ENCODE measurements around the gene RPL18. TPM values are rescaled to one million over a fixed set of nuclear protein-coding genes. Genes with fewer than 3 reads are reported as not detected.

RPL18 gene
- total RNA-seq, 1 donor from 2014 or later: 1,853 TPM

- intact Hi-C loops (cut with micrococcal nuclease): no loop called here
- Mint-ChIP-seq H3K9me3 (no peaks in the 10 kb centered on the region), H3K36me3 (ENCODE audit: low read depth) (no peaks in the 10 kb centered on the region), H3K4me1 (ENCODE audit: low read depth) (peaks cover 9% of the 10 kb centered on the region), H3K4me3 (ENCODE audit: low read depth) (no peak overlapping the region), H3K27ac (no peak overlapping the region), H3K27me3 (ENCODE audit: low read depth) (peaks cover 3% of the 10 kb centered on the region)
- DNase-seq (ENCODE audit: low spot score): no peak
Measured at GRCh38 chr19:48654299-48655059, 35.5 kb upstream of the RPL18 start.

GRCh38 chr19:48651683-48652048 lies 32.7 kb upstream of the RPL18 start:
- no peak for DNase-seq (ENCODE audit: low spot score)
- no peaks in the 10 kb centered on the region for H3K27me3 Mint-ChIP-seq (ENCODE audit: low read depth)
- intact Hi-C loops (cut with micrococcal nuclease): no loop called here
- no peak overlapping the region for H3K27ac Mint-ChIP-seq
- no peak overlapping the region for H3K4me3 Mint-ChIP-seq (ENCODE audit: low read depth)
- H3K36me3 Mint-ChIP-seq (ENCODE audit: low read depth): no peaks in the 10 kb centered on the region
- peaks cover 19% of the 10 kb centered on the region for H3K4me1 Mint-ChIP-seq (ENCODE audit: low read depth)
- H3K9me3 Mint-ChIP-seq: no peaks in the 10 kb centered on the region

- H3K27me3 Mint-ChIP-seq (ENCODE audit: low read depth): no peaks in the 10 kb centered on the region
- no peak for DNase-seq (ENCODE audit: low spot score)
- H3K27ac Mint-ChIP-seq: no peak overlapping the region
- H3K36me3 Mint-ChIP-seq (ENCODE audit: low read depth): no peaks in the 10 kb centered on the region
- intact Hi-C loops (cut with micrococcal nuclease): no loop called here
- peaks cover 20% of the 10 kb centered on the region for H3K4me1 Mint-ChIP-seq (ENCODE audit: low read depth)
- no peak overlapping the region for H3K4me3 Mint-ChIP-seq (ENCODE audit: low read depth)
- no peaks in the 10 kb centered on the region for H3K9me3 Mint-ChIP-seq
Measured at GRCh38 chr19:48650974-48651682, 32.1 kb upstream of the RPL18 start.

- no peak for DNase-seq (ENCODE audit: low spot score)
- no peaks in the 10 kb centered on the region for H3K36me3 Mint-ChIP-seq (ENCODE audit: low read depth)
- H3K4me1 Mint-ChIP-seq (ENCODE audit: low read depth): peaks cover 35% of the 10 kb centered on the region
- no peak overlapping the region for H3K4me3 Mint-ChIP-seq (ENCODE audit: low read depth)
- H3K27ac Mint-ChIP-seq: peak overlapping the region; percentile 2
- intact Hi-C loops (cut with micrococcal nuclease): loop anchor here (5.0 kb wide), 2 partner anchors 74 to 139 kb away; no protein-coding TSS in a partner anchor
- no peaks in the 10 kb centered on the region for H3K9me3 Mint-ChIP-seq
- H3K27me3 Mint-ChIP-seq (ENCODE audit: low read depth): no peaks in the 10 kb centered on the region
Measured at GRCh38 chr19:48648134-48648533, 29.2 kb upstream of the RPL18 start.

- intact Hi-C loops (cut with micrococcal nuclease): loop anchor here (1.0 to 5.0 kb wide), 6 partner anchors 8 to 196 kb away; no protein-coding TSS in a partner anchor
- peak overlapping the region; percentile 49 for H3K4me3 Mint-ChIP-seq (ENCODE audit: low read depth)
- H3K4me1 Mint-ChIP-seq (ENCODE audit: low read depth): peaks cover 32% of the 10 kb centered on the region
Measured at GRCh38 chr19:48646722-48647216, 27.8 kb upstream of the RPL18 start.

GRCh38 chr19:48646001-48646721 lies 27.2 kb upstream of the RPL18 start, which contains the start of gene CA11:
TSS of gene CA11 (minus strand) at chr19:48646187. CDS start at chr19:48645632, 555 bp downstream.
- Mint-ChIP-seq H3K27me3 (ENCODE audit: low read depth) (peaks cover 4% of the 10 kb centered on the region), H3K4me1 (ENCODE audit: low read depth) (peaks cover 31% of the 10 kb centered on the region), H3K4me3 (ENCODE audit: low read depth) (peak within 1 kb of the TSS; percentile 75), H3K36me3 (ENCODE audit: low read depth) (no peaks in the 10 kb centered on the region), H3K27ac (peak within 1 kb of the TSS; percentile 81), H3K9me3 (no peaks in the 10 kb centered on the region)
- intact Hi-C loops (cut with micrococcal nuclease): loop anchor here (1.0 to 5.0 kb wide), 6 partner anchors 8 to 197 kb away; no protein-coding TSS in a partner anchor
- peak; percentile 88 for DNase-seq (ENCODE audit: low spot score)

More at GRCh38 chr19:48646722-48647216, 27.8 kb upstream of the RPL18 start:
- peak overlapping the region; percentile 36 for H3K27ac Mint-ChIP-seq
- H3K27me3 Mint-ChIP-seq (ENCODE audit: low read depth): peaks cover 2% of the 10 kb centered on the region
- H3K9me3 Mint-ChIP-seq: no peaks in the 10 kb centered on the region
- DNase-seq (ENCODE audit: low spot score): no peak
- H3K36me3 Mint-ChIP-seq (ENCODE audit: low read depth): no peaks in the 10 kb centered on the region

GRCh38 chr19:48645620-48646000 lies 26.6 kb upstream of the RPL18 start:
- H3K27ac Mint-ChIP-seq: peak overlapping the region; percentile 81
- peak overlapping the region; percentile 75 for H3K4me3 Mint-ChIP-seq (ENCODE audit: low read depth)
- intact Hi-C loops (cut with micrococcal nuclease): loop anchor here (5.0 kb wide), 2 partner anchors 77 to 142 kb away; no protein-coding TSS in a partner anchor
- no peak for DNase-seq (ENCODE audit: low spot score)
- peaks cover 4% of the 10 kb centered on the region for H3K27me3 Mint-ChIP-seq (ENCODE audit: low read depth)
- peaks cover 28% of the 10 kb centered on the region for H3K4me1 Mint-ChIP-seq (ENCODE audit: low read depth)
- H3K36me3 Mint-ChIP-seq (ENCODE audit: low read depth): no peaks in the 10 kb centered on the region
- no peaks in the 10 kb centered on the region for H3K9me3 Mint-ChIP-seq

GRCh38 chr19:48644839-48645619 lies 26.1 kb upstream of the RPL18 start:
- Mint-ChIP-seq H3K36me3 (ENCODE audit: low read depth) (no peaks in the 10 kb centered on the region), H3K4me3 (ENCODE audit: low read depth) (peak overlapping the region; percentile 75), H3K27ac (peak overlapping the region; percentile 66), H3K27me3 (ENCODE audit: low read depth) (peaks cover 4% of the 10 kb centered on the region), H3K9me3 (no peaks in the 10 kb centered on the region), H3K4me1 (ENCODE audit: low read depth) (peaks cover 28% of the 10 kb centered on the region)
- intact Hi-C loops (cut with micrococcal nuclease): loop anchor here (1.0 to 5.0 kb wide), 3 partner anchors 77 to 165 kb away; no protein-coding TSS in a partner anchor
- peak; percentile 60 for DNase-seq (ENCODE audit: low spot score)

GRCh38 chr19:48644355-48644754 lies 25.4 kb upstream of the RPL18 start:
- no peak overlapping the region for H3K4me3 Mint-ChIP-seq (ENCODE audit: low read depth)

GRCh38 chr19:48642862-48643261 lies 23.9 kb upstream of the RPL18 start:
- Mint-ChIP-seq H3K27me3 (ENCODE audit: low read depth) (peaks cover 4% of the 10 kb centered on the region), H3K9me3 (no peaks in the 10 kb centered on the region), H3K4me1 (ENCODE audit: low read depth) (peaks cover 25% of the 10 kb centered on the region), H3K4me3 (ENCODE audit: low read depth) (no peak overlapping the region), H3K27ac (no peak overlapping the region), H3K36me3 (ENCODE audit: low read depth) (no peaks in the 10 kb centered on the region)
- DNase-seq (ENCODE audit: low spot score): no peak
- intact Hi-C loops (cut with micrococcal nuclease): no loop called here

More at GRCh38 chr19:48644355-48644754, 25.4 kb upstream of the RPL18 start:
- intact Hi-C loops (cut with micrococcal nuclease): loop anchor here (1.0 kb wide), 1 partner anchor 166 kb away; no protein-coding TSS in a partner anchor
- Mint-ChIP-seq H3K4me1 (ENCODE audit: low read depth) (peaks cover 25% of the 10 kb centered on the region), H3K36me3 (ENCODE audit: low read depth) (no peaks in the 10 kb centered on the region), H3K27me3 (ENCODE audit: low read depth) (peaks cover 4% of the 10 kb centered on the region), H3K27ac (no peak overlapping the region), H3K9me3 (no peaks in the 10 kb centered on the region)
- no peak for DNase-seq (ENCODE audit: low spot score)

- peaks cover 4% of the 10 kb centered on the region for H3K27me3 Mint-ChIP-seq (ENCODE audit: low read depth)
- intact Hi-C loops (cut with micrococcal nuclease): no loop called here
- no peak overlapping the region for H3K27ac Mint-ChIP-seq
- H3K4me1 Mint-ChIP-seq (ENCODE audit: low read depth): peaks cover 23% of the 10 kb centered on the region
- DNase-seq (ENCODE audit: low spot score): no peak
- H3K36me3 Mint-ChIP-seq (ENCODE audit: low read depth): no peaks in the 10 kb centered on the region
- no peak overlapping the region for H3K4me3 Mint-ChIP-seq (ENCODE audit: low read depth)
- H3K9me3 Mint-ChIP-seq: no peaks in the 10 kb centered on the region
Measured at GRCh38 chr19:48641850-48642249, 22.9 kb upstream of the RPL18 start.

Measured in activated T-helper 2 cell treated with anti-CD3 and anti-CD28 coated beads, Interferon-gamma antibody, Interleukin-2, Interleukin-4, amounts not matched to agents 10 μg/mL and 5 μg/mL and 100 μg/mL, durations not matched to agents 14 hours and 24 hours and 36 hours (primary cell).